HG02973 (cell line): ENCODE results near the gene FANK1.
"Not testable (repeated sequence)": the region's sequence is repeated elsewhere in the genome, so short reads cannot be mapped to it uniquely, and the experiment has no call there.

ENCODE experiments used
- ATAC-seq: cut with Tn5 transposase; IDR thresholded peaks from one replicate; pipeline ENCODE4 v1.9.1; 2021; ENCODE audit warnings: moderate library complexity; ENCODE audit not compliant: unreplicated experiment

FANK1 gene

GRCh38 chr10:125926247-125926646, 29.9 kb downstream of the FANK1 start:
- no peak for ATAC-seq

- ATAC-seq, result not testable (repeated sequence)
Observed at GRCh38 chr10:125927265-125927664, 30.9 kb downstream of the FANK1 start.

GRCh38 chr10:125928928-125929585, 32.7 kb downstream of the FANK1 start:
- ATAC-seq, result no peak

GRCh38 chr10:125929618-125930017, 33.3 kb downstream of the FANK1 start:
- ATAC-seq, result no peak

- no peak for ATAC-seq
Observed at GRCh38 chr10:125933693-125934092, 37.3 kb downstream of the FANK1 start.

GRCh38 chr10:125936331-125936730, 40.0 kb downstream of the FANK1 start:
- no peak for ATAC-seq

GRCh38 chr10:125940515-125940914, 44.2 kb downstream of the FANK1 start:
- no peak for ATAC-seq

- ATAC-seq, result no peak
Observed at GRCh38 chr10:125951290-125951689, 54.9 kb downstream of the FANK1 start.

- no peak for ATAC-seq
Observed at GRCh38 chr10:125953778-125954385, 57.5 kb downstream of the FANK1 start.

- ATAC-seq, result no peak
Observed at GRCh38 chr10:125955766-125956165, 59.4 kb downstream of the FANK1 start.

- ATAC-seq, result no peak
Observed at GRCh38 chr10:125961743-125962142, 65.4 kb downstream of the FANK1 start.

- ATAC-seq, result no peak
Observed at GRCh38 chr10:125962200-125962599, 65.8 kb downstream of the FANK1 start.

- no peak for ATAC-seq
Observed at GRCh38 chr10:125964558-125964957, 68.2 kb downstream of the FANK1 start.

- ATAC-seq, result no peak
Observed at GRCh38 chr10:125967533-125967932, 71.2 kb downstream of the FANK1 start.

GRCh38 chr10:125970077-125970630, 73.8 kb downstream of the FANK1 start:
- not testable (repeated sequence) for ATAC-seq

GRCh38 chr10:125976960-125977605, 80.7 kb downstream of the FANK1 start:
- ATAC-seq, result no peak

GRCh38 chr10:125979976-125980375, 83.6 kb downstream of the FANK1 start:
- no peak for ATAC-seq

GRCh38 chr10:125980521-125981035, 84.2 kb downstream of the FANK1 start:
- ATAC-seq, result no peak

GRCh38 chr10:125982260-125982948, 86.0 kb downstream of the FANK1 start:
- peak; percentile 63 for ATAC-seq

- ATAC-seq, result no peak
Observed at GRCh38 chr10:125983161-125983560, 86.8 kb downstream of the FANK1 start.

- no peak for ATAC-seq
Observed at GRCh38 chr10:125983656-125984055, 87.3 kb downstream of the FANK1 start.
